ENCODE data around the gene HEATR5A. TPM values are rescaled to one million over a fixed set of nuclear protein-coding genes. Genes with fewer than 3 reads are reported as not detected.

HEATR5A gene
- total RNA-seq, 1 experiment from 2014 or later: 19.0 TPM

GRCh38 chr14:31449971-31450610 is 29.7 kb upstream of the HEATR5A start:
- no peak overlapping the region for H3K27ac ChIP-seq (ENCODE audit: low read depth, low read length, poor library complexity, severe bottlenecking)
- ChIA-PET POLR2A (ENCODE audit: low non-redundant PET) (no interaction called here), CTCF (interaction anchor here (0.9 kb wide), 1 partner anchor 7 kb away, joined by 3 read pairs; the partner anchor contains the start of gene DTD2)
- H3K27me3 ChIP-seq (replicated peaks; ENCODE audit: insufficient read depth, low read depth, low read length, poor library complexity): no peaks in the 10 kb centered on the region
- peaks cover 22% of the 10 kb centered on the region for H3K36me3 ChIP-seq (ENCODE audit: insufficient read depth, low read length, poor library complexity, severe bottlenecking)
- BruUV-seq (replicated peaks): no TSS peak
- H3K9me3 ChIP-seq (ENCODE audit: low read depth, low read length, poor library complexity, severe bottlenecking): no peaks in the 10 kb centered on the region
- TF ChIP-seq EZH2 (IDR thresholded peaks at IDR 0.05; ENCODE audit: borderline replicate concordance, low read depth, low read length, poor library complexity, severe bottlenecking) (no peak), CTCF (conservative IDR thresholded peaks at IDR 0.05; ENCODE audit: low read depth, low read length) (peak; percentile 68)
- DNase-seq (ENCODE audit: low spot score): peak; percentile 61
- intact Hi-C loops (cut with micrococcal nuclease; ENCODE audit: unreplicated experiment): no loop called here
- no peak overlapping the region for H3K4me3 ChIP-seq (ENCODE audit: low read depth, low read length, poor library complexity, severe bottlenecking)
- H3K4me1 ChIP-seq (ENCODE audit: insufficient read depth, low read length, poor library complexity, severe bottlenecking): no peaks in the 10 kb centered on the region

GRCh38 chr14:31449136-31449535 is 28.8 kb upstream of the HEATR5A start:
- no TSS peak for BruUV-seq (replicated peaks)
- intact Hi-C loops (cut with micrococcal nuclease; ENCODE audit: unreplicated experiment): no loop called here
- CTCF ChIA-PET: interaction anchor here (0.9 kb wide), 1 partner anchor 8 kb away, joined by 3 read pairs; the partner anchor contains the start of gene DTD2

GRCh38 chr14:31445703-31446102 is 25.4 kb upstream of the HEATR5A start:
- no TSS peak for BruUV-seq (replicated peaks)
- H3K4me3 ChIP-seq (ENCODE audit: low read depth, low read length, poor library complexity, severe bottlenecking): no peak overlapping the region
- H3K27me3 ChIP-seq (replicated peaks; ENCODE audit: insufficient read depth, low read depth, low read length, poor library complexity): no peaks in the 10 kb centered on the region
- intact Hi-C loops (cut with micrococcal nuclease; ENCODE audit: unreplicated experiment): no loop called here
- ChIA-PET POLR2A (ENCODE audit: low non-redundant PET) (no interaction called here), CTCF (no interaction called here)
- no peaks in the 10 kb centered on the region for H3K4me1 ChIP-seq (ENCODE audit: insufficient read depth, low read length, poor library complexity, severe bottlenecking)
- H3K27ac ChIP-seq (ENCODE audit: low read depth, low read length, poor library complexity, severe bottlenecking): no peak overlapping the region
- no peaks in the 10 kb centered on the region for H3K9me3 ChIP-seq (ENCODE audit: low read depth, low read length, poor library complexity, severe bottlenecking)
- TF ChIP-seq EZH2 (IDR thresholded peaks at IDR 0.05; ENCODE audit: borderline replicate concordance, low read depth, low read length, poor library complexity, severe bottlenecking): no peak
- TF ChIP-seq CTCF (conservative IDR thresholded peaks at IDR 0.05; ENCODE audit: low read depth, low read length): no peak
- H3K36me3 ChIP-seq (ENCODE audit: insufficient read depth, low read length, poor library complexity, severe bottlenecking): peaks cover 10% of the 10 kb centered on the region
- no peak for DNase-seq (ENCODE audit: low spot score)

More at GRCh38 chr14:31449136-31449535, 28.8 kb upstream of the HEATR5A start:
- Histone ChIP-seq H3K4me3 (ENCODE audit: low read depth, low read length, poor library complexity, severe bottlenecking) (no peak overlapping the region), H3K27me3 (replicated peaks; ENCODE audit: insufficient read depth, low read depth, low read length, poor library complexity) (no peaks in the 10 kb centered on the region), H3K9me3 (ENCODE audit: low read depth, low read length, poor library complexity, severe bottlenecking) (no peaks in the 10 kb centered on the region), H3K27ac (ENCODE audit: low read depth, low read length, poor library complexity, severe bottlenecking) (no peak overlapping the region), H3K4me1 (ENCODE audit: insufficient read depth, low read length, poor library complexity, severe bottlenecking) (no peaks in the 10 kb centered on the region), H3K36me3 (ENCODE audit: insufficient read depth, low read length, poor library complexity, severe bottlenecking) (peaks cover 22% of the 10 kb centered on the region)
- TF ChIP-seq CTCF (conservative IDR thresholded peaks at IDR 0.05; ENCODE audit: low read depth, low read length) (no peak), EZH2 (IDR thresholded peaks at IDR 0.05; ENCODE audit: borderline replicate concordance, low read depth, low read length, poor library complexity, severe bottlenecking) (no peak)
- DNase-seq (ENCODE audit: low spot score): no peak
- POLR2A ChIA-PET (ENCODE audit: low non-redundant PET): no interaction called here
